Chondrocyte (in vitro differentiated cells): ENCODE data around the gene KRTAP10-11. TPM values are rescaled to one million over a fixed set of nuclear protein-coding genes. Genes with fewer than 3 reads are reported as not detected.

Experiments used
- DNase-seq: peaks from one replicate; pipeline ENCODE4 v3.0.0; 2021; ENCODE audit warnings: mixed read lengths, low spot score
- H3K27ac Mint-ChIP-seq: one replicate; pipeline ENCODE4 v1.8.0; 2021; ENCODE audit warnings: mild to moderate bottlenecking, moderate library complexity, mixed read lengths; ENCODE audit not compliant: unreplicated experiment
- H3K27me3 Mint-ChIP-seq: 2 replicates; pipeline ENCODE4 v1.8.0; 2021; ENCODE audit warnings: low read depth, mixed read lengths
- H3K36me3 Mint-ChIP-seq: 2 replicates; pipeline ENCODE4 v1.8.0; 2021; ENCODE audit warnings: low read depth, mixed read lengths
- H3K4me1 Mint-ChIP-seq: 2 replicates; pipeline ENCODE4 v1.8.0; 2021; ENCODE audit warnings: low read depth, mild to moderate bottlenecking, mixed read lengths
- H3K4me3 Mint-ChIP-seq: one replicate; pipeline ENCODE4 v1.8.0; 2021; ENCODE audit warnings: mild to moderate bottlenecking, moderate library complexity, mixed read lengths; ENCODE audit not compliant: unreplicated experiment
- H3K9me3 Mint-ChIP-seq: 2 replicates; pipeline ENCODE4 v1.8.0; 2021; ENCODE audit warnings: low read depth, mixed read lengths
- total RNA-seq: library from RNA; stranded (reverse); gene quantifications from 3 replicates; pipeline ENCODE4 v1.2.1, GENCODE V29; 2021
- TF ChIP-seq, protein P1 (sequence below): fragments of 200-600 bp; sonication (generic); IDR thresholded peaks from 2 replicates; pipeline ENCODE4 v1.5.0; 2021; ENCODE audit warnings: antibody characterized with exemption, mild to moderate bottlenecking, moderate library complexity

Gene KRTAP10-11
- total RNA-seq, 1 donor from 2014 or later, result not detected

- TF ChIP-seq, protein P1, sequence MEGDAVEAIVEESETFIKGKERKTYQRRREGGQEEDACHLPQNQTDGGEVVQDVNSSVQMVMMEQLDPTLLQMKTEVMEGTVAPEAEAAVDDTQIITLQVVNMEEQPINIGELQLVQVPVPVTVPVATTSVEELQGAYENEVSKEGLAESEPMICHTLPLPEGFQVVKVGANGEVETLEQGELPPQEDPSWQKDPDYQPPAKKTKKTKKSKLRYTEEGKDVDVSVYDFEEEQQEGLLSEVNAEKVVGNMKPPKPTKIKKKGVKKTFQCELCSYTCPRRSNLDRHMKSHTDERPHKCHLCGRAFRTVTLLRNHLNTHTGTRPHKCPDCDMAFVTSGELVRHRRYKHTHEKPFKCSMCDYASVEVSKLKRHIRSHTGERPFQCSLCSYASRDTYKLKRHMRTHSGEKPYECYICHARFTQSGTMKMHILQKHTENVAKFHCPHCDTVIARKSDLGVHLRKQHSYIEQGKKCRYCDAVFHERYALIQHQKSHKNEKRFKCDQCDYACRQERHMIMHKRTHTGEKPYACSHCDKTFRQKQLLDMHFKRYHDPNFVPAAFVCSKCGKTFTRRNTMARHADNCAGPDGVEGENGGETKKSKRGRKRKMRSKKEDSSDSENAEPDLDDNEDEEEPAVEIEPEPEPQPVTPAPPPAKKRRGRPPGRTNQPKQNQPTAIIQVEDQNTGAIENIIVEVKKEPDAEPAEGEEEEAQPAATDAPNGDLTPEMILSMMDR, result no peak
- Mint-ChIP-seq H3K9me3 (peaks cover 31% of the 10 kb centered on the region), H3K4me3 (no peak overlapping the region), H3K4me1 (no peaks in the 10 kb centered on the region), H3K27ac (no peak overlapping the region), H3K36me3 (no peaks in the 10 kb centered on the region), H3K27me3 (peaks cover 30% of the 10 kb centered on the region)
- DNase-seq, result no peak
These were observed 21.4 kb downstream of the KRTAP10-11 start for GRCh38 chr21:44667612-44668011.

DNA sequence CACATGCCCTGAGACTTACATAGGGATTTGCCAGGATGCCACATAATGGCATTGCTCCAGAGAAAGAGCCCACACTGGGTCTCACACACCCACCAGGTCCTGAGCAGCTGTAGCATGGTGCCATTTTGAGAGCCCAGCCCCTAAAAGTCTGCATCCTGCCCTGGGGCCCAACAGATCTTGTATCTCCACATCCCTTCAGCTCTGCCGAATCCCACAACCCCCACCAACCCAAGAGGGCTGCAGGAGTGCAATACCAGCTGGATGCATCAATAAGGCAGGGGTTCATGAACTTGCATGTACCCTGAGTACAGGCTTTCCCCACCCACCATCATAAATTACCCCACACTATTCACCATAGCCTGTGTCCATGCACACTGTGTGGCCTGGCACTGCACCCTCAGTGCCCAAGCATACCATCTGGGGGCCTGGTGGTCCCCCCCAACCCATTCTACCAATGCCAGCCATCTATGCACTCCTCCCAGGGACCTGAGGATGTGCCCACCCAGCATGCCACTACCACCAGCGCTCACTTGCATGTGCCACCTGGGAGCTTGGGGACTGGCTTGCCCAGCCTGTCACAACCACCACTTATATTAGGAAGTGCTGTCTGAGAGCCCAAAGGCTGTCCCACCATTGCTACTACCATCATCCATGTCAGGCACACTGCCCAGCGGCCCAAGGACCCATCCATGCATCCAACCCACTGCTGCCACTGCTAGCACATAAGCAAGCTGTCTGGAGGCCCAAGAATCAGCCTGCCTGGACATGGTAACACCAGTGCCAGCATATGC, 24.6 kb downstream of the KRTAP10-11 start:
- Mint-ChIP-seq H3K27me3 (peaks cover 31% of the 10 kb centered on the region), H3K4me1 (no peaks in the 10 kb centered on the region)

GRCh38 chr21:44671911-44672310, 25.7 kb downstream of the KRTAP10-11 start:
- Mint-ChIP-seq H3K36me3 (peaks cover 3% of the 10 kb centered on the region), H3K9me3 (peaks cover 36% of the 10 kb centered on the region), H3K4me1 (no peaks in the 10 kb centered on the region), H3K27ac (no peak overlapping the region), H3K4me3 (no peak overlapping the region), H3K27me3 (peaks cover 41% of the 10 kb centered on the region)
- TF ChIP-seq, protein P1, result no peak
- DNase-seq, result no peak

More for the DNA sequence above, 24.6 kb downstream of the KRTAP10-11 start:
- Mint-ChIP-seq H3K27ac (no peak overlapping the region), H3K9me3 (peaks cover 36% of the 10 kb centered on the region), H3K36me3 (peaks cover 3% of the 10 kb centered on the region), H3K4me3 (no peak overlapping the region)
- TF ChIP-seq, protein P1, result no peak
- no peak for DNase-seq

DNA sequence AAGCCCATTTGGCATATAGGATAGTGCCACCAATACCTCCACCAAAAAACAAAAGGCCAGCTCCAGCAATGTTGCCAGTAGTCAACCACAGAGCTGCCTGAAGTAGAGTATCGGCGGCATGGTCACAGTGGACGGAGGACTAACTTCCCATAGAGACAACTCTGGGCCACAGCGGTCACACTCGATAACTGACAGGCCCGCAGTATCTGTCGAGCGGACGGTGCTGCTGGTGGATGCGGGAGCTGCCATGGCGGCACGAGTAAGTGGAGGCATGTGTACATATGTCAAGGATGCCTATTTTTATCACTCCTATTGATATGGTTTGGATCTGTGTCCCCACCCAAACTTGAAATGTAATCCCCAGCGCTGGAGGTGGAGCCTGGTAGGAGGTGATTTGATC, 31.7 kb downstream of the KRTAP10-11 start:
- H3K9me3 Mint-ChIP-seq, result peaks cover 14% of the 10 kb centered on the region
- peaks cover 69% of the 10 kb centered on the region for H3K27me3 Mint-ChIP-seq
- H3K36me3 Mint-ChIP-seq, result peaks cover 3% of the 10 kb centered on the region
- no peak for DNase-seq
- H3K27ac Mint-ChIP-seq, result no peak overlapping the region
- no peak overlapping the region for H3K4me3 Mint-ChIP-seq
- TF ChIP-seq, protein P1, result no peak
- no peaks in the 10 kb centered on the region for H3K4me1 Mint-ChIP-seq

DNA sequence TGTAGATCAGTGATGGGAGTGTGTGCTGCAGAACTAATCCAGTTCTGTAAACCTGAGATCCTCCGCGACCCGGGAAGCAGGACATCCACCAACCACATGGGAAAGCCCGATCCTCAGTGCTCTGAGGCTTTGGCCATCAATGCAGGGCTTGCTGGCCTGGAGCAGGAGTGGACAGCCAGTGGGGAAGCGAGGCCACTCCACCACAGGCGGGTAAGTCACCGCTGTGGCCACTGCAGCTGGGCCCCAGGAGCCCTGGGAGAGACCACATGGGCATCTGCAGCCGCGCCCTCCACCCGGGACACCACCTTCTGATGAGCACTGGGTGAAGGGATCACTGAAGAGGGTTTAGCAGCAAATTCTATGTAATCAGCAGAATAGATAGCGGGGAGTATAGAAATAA, 34.9 kb downstream of the KRTAP10-11 start:
- peaks cover 3% of the 10 kb centered on the region for H3K36me3 Mint-ChIP-seq
- DNase-seq, result no peak
- no peaks in the 10 kb centered on the region for H3K9me3 Mint-ChIP-seq
- TF ChIP-seq, protein P1, result no peak
- H3K4me3 Mint-ChIP-seq, result no peak overlapping the region
- no peaks in the 10 kb centered on the region for H3K4me1 Mint-ChIP-seq
- peaks cover 73% of the 10 kb centered on the region for H3K27me3 Mint-ChIP-seq
- no peak overlapping the region for H3K27ac Mint-ChIP-seq
